ENCODE results near the gene CXorf38.
A peak's percentile ranks its signal among the peaks of the same experiment; 100 is the strongest.
"Not testable (repeated sequence)": the region's sequence is repeated elsewhere in the genome, so short reads cannot be mapped to it uniquely, and the experiment has no call there.

CXorf38 gene

DNA sequence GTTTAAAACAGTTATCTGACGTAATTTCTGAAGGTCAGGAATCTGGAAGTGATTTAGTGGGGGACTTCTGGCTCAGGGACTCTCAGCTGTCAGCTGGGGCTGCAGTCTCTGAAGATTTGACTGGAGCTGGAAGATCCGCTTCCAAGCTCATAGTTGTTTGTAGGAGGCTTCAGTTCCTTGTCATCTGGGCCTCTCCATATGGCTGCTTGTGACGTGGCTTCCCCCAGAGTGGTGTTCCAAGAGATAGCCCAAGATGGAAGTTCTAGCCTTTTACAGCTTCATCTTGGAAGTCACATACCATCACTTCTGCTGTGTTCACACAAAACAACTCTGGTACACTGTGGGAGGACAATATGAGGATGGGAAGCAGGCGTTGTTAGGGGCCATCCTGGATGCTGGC, 22.1 kb downstream of the CXorf38 start:
- no peak for FAIRE-seq

DNA sequence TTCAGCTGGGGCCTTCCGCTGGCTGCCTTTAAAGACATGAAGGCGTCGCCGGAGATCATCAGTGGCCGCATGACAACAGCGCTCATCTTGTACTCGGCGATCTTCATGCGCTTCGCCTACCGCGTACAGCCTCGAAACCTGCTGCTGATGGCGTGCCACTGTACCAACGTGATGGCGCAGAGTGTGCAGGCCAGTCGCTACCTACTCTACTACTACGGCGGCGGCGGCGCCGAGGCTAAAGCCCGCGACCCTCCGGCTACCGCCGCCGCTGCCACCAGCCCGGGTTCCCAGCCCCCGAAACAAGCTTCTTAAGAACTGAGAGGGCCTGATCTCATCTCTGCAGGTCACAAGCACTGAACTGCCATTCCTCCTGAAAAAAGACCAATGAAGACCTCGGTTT, 23.7 kb downstream of the CXorf38 start:
- FAIRE-seq, result no peak

DNA sequence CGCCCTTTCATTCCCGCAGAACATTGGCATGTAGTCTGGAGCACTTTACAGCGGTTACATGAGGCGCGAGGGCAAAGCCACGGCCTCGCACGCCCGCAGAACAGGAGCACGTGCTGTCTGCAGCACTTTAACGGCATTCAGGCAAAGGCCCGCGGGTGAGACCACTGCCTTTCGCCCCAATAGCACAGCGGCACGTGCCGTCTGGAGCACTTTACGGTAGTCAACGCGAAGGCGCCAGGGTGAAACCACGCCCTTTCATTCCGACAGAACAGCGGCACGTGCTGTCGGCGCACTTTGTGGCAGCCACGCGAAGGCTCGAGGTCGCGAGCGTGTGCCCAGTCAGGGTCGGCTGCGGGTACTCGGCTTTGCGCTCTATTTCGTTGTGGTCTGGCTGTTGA, 24.2 kb downstream of the CXorf38 start, which contains the start of gene MPC1L:
TSS of gene MPC1L (plus strand) at position 290 of the 398 bp plus-strand sequence. CDS start 138 bp downstream, outside the sequence.
- FAIRE-seq, result no peak

DNA sequence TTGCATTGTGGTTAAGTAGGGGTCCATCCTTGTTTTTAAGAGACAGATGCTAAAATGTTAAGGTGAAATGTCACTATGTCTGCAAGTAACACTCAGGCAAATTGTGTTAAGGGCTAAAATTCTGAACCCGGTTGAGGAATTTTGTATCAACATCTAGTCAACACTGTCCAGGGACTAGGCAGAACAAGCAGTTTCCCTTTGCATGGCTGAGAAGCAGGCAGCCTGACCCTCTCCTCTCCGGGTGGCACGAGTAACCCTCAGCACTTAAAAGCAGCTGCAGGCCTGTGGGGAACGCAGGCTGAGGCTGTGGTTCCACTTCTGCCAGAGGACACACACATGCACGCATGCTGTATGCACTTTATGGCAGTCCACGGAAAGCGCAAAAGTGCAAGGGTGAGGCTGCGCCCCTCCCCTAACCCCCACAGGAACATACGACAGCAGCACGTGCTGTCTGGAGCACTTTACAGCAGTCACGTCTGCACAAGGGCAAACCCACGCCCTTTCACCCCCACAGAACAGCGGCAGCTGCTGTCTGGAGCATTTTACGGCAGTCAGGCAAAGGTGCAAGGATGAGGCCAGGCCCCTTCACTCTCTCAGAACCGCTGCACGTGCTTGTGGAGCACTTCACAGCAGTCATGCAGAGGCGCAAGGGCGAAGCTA, 24.8 kb downstream of the CXorf38 start:
- FAIRE-seq, result no peak

DNA sequence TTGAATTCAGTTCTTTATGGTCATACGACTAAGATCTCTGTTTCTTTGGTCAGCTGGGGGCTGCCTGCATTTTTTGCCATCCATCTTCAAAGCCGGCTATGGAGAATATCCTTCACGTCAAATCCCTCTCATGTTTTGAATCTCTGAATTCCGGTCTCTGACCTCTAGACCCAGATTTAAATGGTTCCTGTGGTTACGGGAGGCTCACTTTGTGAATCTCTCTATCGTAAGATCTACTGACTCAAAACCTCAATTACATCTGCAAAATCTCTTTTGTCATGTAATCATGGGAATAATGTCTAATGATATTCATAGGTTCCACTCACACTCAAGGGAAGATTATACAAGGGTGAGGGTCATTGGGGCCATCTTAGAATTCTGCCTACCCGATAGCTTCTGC, 29.8 kb downstream of the CXorf38 start:
- no peak for FAIRE-seq

DNA sequence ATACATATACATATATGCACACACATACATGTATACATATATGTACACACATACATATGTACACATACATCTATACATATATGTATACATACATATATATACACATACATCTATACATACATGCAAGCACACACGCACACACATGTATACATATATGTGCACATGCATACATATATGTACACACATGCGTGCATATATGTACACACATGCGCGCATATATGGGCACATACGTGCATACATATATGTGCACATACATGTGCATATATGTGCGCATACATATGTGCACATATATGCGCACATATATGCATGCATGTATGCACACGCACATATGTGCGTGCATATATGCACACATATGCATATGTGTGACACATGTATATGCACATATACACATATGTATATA, 31.4 kb downstream of the CXorf38 start:
- no peak for FAIRE-seq

DNA sequence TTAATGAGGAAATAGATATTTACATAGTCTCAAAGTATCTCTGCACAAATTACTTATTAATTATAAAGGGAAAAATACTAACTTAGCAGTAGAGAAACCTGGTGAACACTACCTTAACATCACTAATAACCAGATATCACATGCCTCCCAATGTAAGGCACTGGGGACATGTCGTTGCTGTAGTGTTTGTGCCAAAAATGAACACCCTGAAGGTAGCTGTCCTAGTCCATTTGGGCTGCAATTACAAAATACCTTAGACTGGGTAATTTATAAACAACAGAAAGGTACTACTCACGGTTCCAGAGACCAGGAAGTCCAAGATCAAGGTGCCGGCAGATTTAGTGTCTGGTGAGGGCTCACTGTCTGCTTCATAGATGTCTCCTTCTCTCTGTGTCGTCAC, 34.9 kb downstream of the CXorf38 start:
- FAIRE-seq, result no peak

DNA sequence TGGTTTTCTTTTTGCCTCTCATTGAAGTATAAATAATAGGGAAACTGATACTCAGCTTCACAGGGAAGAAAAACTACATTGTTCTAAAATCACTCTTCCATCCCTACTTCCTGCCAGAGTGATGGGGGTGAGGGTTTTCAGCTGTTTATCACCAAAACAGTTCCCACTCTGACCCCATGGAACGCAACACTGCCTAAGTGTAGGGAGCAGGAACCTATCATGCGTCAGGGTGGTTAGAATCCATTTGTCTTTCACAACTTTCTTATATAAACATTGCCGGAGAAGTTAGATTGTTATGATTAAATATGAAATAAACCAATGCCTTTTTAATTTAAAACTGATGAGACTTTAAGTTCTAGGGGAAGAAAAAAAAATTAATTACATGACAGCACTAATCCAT, 40.0 kb downstream of the CXorf38 start:
- no peak for FAIRE-seq

DNA sequence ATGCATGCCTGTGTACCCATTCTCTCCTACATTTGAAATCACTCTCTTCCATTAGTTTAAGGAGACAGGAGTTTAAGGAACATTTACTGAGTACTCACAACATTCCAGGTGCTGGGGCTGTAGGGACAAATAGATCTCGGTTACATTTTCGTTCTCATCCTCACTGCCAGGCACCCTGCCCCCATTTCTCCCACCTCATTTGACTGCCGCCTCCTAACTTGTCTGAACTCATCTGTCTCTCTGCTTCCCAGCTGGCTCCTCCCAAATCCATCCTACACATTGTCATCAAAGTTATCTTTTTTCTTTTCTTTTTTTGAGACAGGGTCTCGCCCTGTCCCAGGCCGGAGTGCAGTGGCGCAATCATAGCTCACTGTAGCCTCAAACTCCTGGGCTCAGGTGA, 43.9 kb downstream of the CXorf38 start:
- no peak for FAIRE-seq

DNA sequence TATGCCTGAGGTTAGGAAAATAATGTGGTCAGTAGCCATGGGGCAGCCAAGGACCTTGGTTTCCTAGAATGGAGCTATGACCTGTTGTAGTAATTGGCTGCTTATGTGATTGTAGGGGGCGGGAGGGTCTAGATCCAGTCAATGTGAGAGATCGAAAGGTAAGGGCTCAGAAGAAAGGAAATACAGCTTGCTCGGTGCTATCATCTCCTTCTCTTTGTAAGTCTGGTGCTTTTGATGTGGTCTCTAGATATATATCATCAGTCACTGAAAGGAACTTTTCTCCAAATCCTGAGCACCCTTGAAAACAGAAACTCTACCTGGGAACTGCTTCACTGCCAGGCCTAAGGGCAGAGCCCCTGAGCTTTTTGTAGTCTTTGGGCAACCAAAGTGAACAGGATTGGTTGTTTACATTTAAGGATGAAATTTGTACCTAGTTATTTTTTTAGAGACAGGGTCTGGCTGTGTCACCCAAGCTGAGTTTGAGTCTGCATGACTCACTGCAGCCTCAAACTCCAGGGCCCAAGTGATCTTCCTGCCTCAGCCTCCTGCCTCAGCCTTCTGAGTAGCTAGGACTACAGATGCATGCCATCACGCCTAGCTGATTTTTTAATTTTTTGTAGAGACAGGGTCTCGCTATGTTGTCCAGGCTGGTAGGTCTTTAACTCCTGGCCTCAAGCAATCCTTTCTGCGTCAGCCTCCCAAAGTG, 57.6 kb downstream of the CXorf38 start:
- not testable (repeated sequence) for FAIRE-seq

DNA sequence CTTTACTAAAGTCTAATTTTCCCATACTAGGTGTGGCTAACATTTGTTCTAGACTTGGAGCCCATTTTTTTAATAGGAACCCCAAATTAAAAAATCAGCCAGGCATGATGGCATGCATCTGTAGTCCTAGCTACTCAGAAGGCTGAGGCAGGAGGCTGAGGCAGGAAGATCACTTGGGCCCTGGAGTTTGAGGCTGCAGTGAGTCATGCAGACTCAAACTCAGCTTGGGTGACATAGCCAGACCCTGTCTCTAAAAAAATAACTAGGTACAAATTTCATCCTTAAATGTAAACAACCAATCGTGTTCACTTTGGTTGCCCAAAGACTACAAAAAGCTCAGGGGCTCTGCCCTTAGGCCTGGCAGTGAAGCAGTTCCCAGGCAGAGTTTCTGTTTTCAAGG, 59.7 kb downstream of the CXorf38 start:
- FAIRE-seq, result not testable (repeated sequence)

DNA sequence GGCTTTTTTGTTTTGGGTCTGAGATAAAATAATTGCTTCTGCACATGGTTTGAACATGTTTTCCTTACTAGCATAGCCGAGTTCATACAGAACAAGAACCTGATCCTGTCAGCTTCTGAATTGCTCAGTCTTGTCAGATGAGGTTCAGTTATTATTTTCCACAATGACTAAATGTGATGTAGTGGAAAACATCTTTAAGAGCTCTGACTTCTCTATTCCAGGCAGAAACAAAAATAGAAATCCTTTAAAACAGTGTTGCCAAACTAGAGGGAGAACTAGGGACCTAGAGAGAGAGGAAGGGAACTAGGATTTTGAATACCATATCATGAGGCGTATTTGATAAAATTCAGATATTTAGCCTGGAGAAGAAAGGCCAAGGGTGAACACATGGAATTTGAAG, 64.5 kb downstream of the CXorf38 start:
- no peak for FAIRE-seq

DNA sequence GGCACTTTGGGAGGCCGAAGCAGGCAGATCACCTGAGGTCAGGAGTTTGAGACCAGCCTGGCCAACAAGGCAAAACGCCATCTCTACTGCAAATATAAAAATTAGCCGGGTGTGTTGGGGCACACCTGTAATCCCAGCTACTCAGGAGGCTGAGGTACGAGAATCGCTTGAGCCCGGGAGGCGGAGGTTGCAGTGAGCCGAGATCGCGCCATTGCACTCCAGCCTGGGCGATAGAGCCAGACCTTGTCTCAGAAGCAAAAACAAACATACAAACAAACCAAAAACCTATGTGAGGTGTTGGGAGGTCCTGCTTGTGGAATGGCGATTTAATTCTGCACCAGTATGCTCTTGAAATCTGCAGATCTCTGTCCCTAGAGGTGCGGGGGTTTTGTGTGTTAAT, 65.2 kb downstream of the CXorf38 start:
- not testable (repeated sequence) for FAIRE-seq

DNA sequence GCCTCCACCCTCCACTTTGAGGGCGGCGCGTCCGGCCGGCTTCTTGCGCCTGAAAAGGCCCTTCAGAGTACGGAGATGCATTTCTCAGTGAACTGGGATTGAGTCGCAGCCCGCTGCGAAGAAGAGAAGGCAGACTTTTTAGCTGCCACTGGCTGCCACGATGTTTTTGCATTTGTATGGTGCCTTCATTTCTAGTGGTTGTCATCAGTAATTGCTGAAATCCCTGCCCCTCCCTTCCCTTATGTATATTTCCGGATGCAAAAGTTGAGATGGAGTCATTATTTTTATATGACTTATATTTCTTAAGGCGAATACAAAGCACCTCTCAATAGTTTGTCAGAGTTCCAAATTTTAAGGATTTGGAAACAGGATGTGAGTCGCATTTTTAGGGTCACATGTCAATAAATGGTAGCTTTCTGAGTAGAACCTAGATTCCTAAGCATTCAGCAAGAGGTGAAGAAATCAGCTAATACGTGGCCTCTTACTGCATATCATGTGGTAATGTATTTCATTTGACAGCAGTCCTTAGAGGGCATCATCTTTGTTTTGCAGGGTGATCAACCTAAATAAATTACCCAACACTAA, 65.9 kb downstream of the CXorf38 start:
- no peak for FAIRE-seq

DNA sequence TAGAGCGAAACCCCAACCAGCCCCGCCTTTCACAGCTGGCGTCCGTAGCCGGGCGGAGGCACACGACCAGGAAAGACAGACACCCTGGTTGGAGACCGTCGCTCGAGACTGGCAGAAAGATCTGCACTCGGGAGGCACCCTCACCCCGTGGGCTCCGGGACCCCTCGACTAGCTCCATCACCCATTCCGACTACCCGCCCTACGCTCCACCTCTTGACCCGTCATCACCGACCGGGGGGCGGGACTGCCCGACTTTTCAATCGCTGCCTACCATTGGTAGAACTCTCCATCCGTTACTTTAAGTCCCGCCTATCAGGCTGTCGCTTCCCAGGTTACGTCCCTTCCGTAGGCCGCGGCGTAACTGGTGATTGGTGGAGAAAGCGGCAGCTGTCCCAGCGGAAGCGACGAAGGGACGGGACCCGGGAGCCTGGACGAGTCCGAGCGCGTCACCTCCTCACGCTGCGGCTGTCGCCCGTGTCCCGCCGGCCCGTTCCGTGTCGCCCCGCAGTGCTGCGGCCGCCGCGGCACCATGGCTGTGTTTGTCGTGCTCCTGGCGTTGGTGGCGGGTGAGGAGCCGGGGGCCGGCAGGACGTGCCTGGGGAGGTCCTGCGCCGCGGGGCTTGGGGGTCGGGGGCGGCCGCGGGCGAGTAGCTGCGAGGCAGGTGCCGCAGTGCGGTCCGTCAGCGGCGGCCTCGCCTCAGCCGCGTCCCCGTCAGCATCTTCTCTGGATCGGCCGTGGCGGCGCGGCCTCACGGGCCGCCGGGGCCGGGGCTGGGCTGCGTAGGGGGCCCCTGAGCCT, 66.6 kb downstream of the CXorf38 start, which contains the start of gene ATP6AP2:
TSS of gene ATP6AP2 (plus strand) at position 434 of the 799 bp plus-strand sequence. CDS start at position 530, 96 bp downstream.
- peak; percentile 74 for FAIRE-seq

DNA sequence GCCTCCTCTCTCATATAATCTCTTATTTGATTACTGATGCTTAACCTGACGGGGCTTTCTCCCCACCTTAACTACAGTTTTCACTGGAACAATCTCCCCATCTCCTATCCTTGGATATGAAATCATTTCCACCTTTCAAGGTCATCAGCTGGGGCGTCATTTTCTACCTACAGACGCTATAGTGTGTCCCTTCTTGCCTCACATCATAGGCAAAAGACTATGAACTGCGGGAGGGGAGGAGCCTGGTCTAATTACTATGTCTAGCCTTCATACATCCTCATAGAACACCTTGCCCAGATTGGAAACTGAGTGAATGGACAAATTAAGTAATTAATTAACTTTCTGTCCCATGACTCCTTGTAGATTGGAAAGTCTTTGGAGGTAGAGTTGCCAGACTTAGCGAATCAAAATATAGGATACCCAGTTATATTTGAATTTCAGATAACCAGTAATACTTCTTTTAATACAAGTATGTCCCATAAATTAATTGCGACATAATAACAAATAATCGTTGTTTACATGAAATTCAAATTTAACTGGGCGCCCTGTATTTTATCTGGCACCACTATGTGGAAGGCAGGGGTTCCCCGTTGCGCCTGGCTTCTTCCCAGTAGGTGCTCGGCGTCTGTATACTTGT, 67.3 kb downstream of the CXorf38 start:
- no peak for FAIRE-seq

DNA sequence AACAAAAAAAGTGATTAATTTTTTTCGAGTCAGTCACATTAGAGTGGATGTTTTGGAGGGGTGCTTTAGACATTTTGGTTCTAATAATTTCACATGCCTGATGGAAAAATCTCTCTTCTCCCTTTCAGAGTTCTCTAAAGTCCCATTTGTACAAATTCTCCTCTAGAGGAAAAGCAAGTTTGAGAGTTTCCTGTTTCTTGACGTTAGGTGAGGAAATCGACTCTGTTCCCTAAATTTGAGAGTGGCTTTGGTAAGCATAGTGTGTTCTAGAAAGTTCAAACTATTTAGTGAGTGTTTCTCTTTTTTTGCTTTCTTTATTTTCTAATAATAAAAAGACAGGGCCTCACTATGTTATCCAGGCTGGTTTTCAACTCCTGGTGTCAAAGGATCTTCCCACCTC, 68.2 kb downstream of the CXorf38 start:
- no peak for FAIRE-seq

DNA sequence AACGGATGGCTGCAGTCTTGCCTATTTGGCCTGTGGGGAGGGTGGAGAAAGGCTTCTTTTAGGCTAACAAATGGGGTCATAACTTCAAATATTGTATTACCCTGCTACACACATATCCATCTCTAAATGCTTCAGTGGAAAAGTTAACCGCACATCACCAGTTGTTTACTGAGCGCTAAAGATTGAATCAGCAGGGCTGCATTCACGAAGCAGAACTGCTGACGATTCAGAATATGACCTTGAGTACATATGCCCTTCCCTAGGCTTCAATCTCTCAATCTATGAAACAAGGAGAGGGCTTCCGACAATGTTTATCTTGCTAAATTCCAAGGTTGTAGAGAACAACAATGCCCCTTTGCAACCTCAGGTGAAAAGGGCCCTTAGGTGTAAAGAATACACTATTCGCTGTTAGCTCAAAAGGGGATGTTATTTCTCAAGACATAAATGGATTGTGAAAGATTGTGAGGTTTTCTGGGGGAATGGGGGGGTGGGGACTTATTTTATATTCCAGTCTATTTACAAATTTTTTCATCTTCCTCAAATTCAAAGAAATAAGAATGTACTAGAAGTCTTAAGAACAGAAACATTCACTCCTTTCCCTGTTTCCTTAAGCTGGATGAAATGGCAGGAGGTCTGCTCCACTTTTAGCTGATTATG, 69.2 kb downstream of the CXorf38 start:
- FAIRE-seq, result no peak

All from endometrium (tissue), 2 donors.